MCF 10A (cell line): ENCODE measurements around the gene CELF5. TPM values are rescaled to one million over a fixed set of nuclear protein-coding genes. Genes with fewer than 3 reads are reported as not detected.

Source experiments
- BruUV-seq: library from RNA; stranded (reverse); fragments of 400-500 nt; replicated peaks from 2 replicates; lab custom pipeline; 2021; lab: Mats Ljungman, UMichigan
- CTCF ChIA-PET: fragments of 300-600 bp; sonication (Branson Sonifier 250); formaldehyde crosslinking; extraction: SDS; loops from one replicate; lab custom pipeline; 2021; ENCODE audit warnings: antibody characterized with exemption, inconsistent platforms; lab: Yijun Ruan, JAX
- POLR2A ChIA-PET: fragments of 300-600, 350-650 bp; sonication (Branson Sonifier 250); formaldehyde crosslinking; extraction: SDS; loops from one replicate; lab custom pipeline; 2020; ENCODE audit warnings: antibody characterized with exemption, inconsistent platforms; lab: Yijun Ruan, JAX
- DNase-seq: peaks from one replicate; pipeline ENCODE4 v3.0.0-alpha.2; 2018; ENCODE audit not compliant: unreplicated experiment
- H3K27ac Mint-ChIP-seq: one replicate; pipeline ENCODE4 v1.8.0; 2022; ENCODE audit warnings: mild to moderate bottlenecking, low read depth, mixed read lengths; ENCODE audit not compliant: unreplicated experiment
- H3K27me3 Mint-ChIP-seq: one replicate; pipeline ENCODE4 v1.8.0; 2022; ENCODE audit warnings: mixed read lengths; ENCODE audit not compliant: insufficient read depth, unreplicated experiment
- H3K36me3 Mint-ChIP-seq: one replicate; pipeline ENCODE4 v1.8.0; 2022; ENCODE audit warnings: mild to moderate bottlenecking, moderate library complexity, mixed read lengths; ENCODE audit not compliant: insufficient read depth, unreplicated experiment
- H3K4me1 Mint-ChIP-seq: one replicate; pipeline ENCODE4 v1.8.0; 2022; ENCODE audit warnings: mixed read lengths; ENCODE audit not compliant: insufficient read depth, unreplicated experiment
- H3K4me3 Mint-ChIP-seq: one replicate; pipeline ENCODE4 v1.8.0; 2022; ENCODE audit warnings: mild to moderate bottlenecking, moderate library complexity, mixed read lengths; ENCODE audit not compliant: unreplicated experiment
- H3K9me3 Mint-ChIP-seq: one replicate; pipeline ENCODE4 v1.8.0; 2022; ENCODE audit warnings: mixed read lengths; ENCODE audit not compliant: unreplicated experiment
- CTCF ChIP-seq: fragments of 200-600 bp; IDR thresholded peaks from one replicate; pipeline ENCODE4 v1.8.0; 2022; ENCODE audit warnings: antibody characterized with exemption, mild to moderate bottlenecking; ENCODE audit not compliant: unreplicated experiment
- intact Hi-C: fragments of 100-400 bp; cut with micrococcal nuclease; formaldehyde crosslinking; loops from 2 replicates; pipeline ENCODE4 v1.14.1; 2022
- total RNA-seq: library from RNA; stranded (reverse); gene quantifications from 2 replicates; pipeline ENCODE4 v1.2.3, GENCODE V29; 2022

CELF5 gene
- total RNA-seq, 1 experiment from 2014 or later: 0.30 TPM

- no peak overlapping the region for H3K4me3 Mint-ChIP-seq
- H3K9me3 Mint-ChIP-seq: no peaks in the 10 kb centered on the region
- intact Hi-C loops: no loop called here
- no peak overlapping the region for H3K27ac Mint-ChIP-seq
- H3K27me3 Mint-ChIP-seq: peaks cover 51% of the 10 kb centered on the region
- H3K4me1 Mint-ChIP-seq: peaks cover 5% of the 10 kb centered on the region
- ChIA-PET CTCF (interaction anchor here (0.7 kb wide), 1 partner anchor 10 kb away, joined by 3 read pairs; no protein-coding TSS in a partner anchor), POLR2A (interaction anchor here (0.5 kb wide), 1 partner anchor 922 kb away, joined by 5 read pairs; no protein-coding TSS in a partner anchor)
- BruUV-seq: no TSS peak
- no peaks in the 10 kb centered on the region for H3K36me3 Mint-ChIP-seq
- TF ChIP-seq CTCF: no peak
- DNase-seq: no peak
Observed at GRCh38 chr19:3313199-3313575, 88.7 kb downstream of the CELF5 start.

- POLR2A ChIA-PET: interaction anchor here (0.7 kb wide), 1 partner anchor 234 kb away, joined by 3 read pairs; no protein-coding TSS in a partner anchor
Observed at GRCh38 chr19:3314962-3315675, 90.7 kb downstream of the CELF5 start.

GRCh38 chr19:3315676-3315973, 91.2 kb downstream of the CELF5 start:
- H3K4me1 Mint-ChIP-seq: peaks cover 5% of the 10 kb centered on the region
- H3K27me3 Mint-ChIP-seq: peaks cover 45% of the 10 kb centered on the region
- no peaks in the 10 kb centered on the region for H3K9me3 Mint-ChIP-seq
- intact Hi-C loops: no loop called here
- no peak for TF ChIP-seq CTCF
- POLR2A ChIA-PET: no interaction called here
- BruUV-seq: no TSS peak
- no peak overlapping the region for H3K27ac Mint-ChIP-seq
- CTCF ChIA-PET: interaction anchor here (1.0 kb wide), 1 partner anchor 157 kb away, joined by 3 read pairs; no protein-coding TSS in a partner anchor
- no peak overlapping the region for H3K4me3 Mint-ChIP-seq
- DNase-seq: no peak
- H3K36me3 Mint-ChIP-seq: no peaks in the 10 kb centered on the region

More at GRCh38 chr19:3314962-3315675, 90.7 kb downstream of the CELF5 start:
- Mint-ChIP-seq H3K27me3 (peaks cover 47% of the 10 kb centered on the region), H3K4me1 (peaks cover 5% of the 10 kb centered on the region), H3K27ac (no peak overlapping the region), H3K9me3 (no peaks in the 10 kb centered on the region), H3K4me3 (no peak overlapping the region), H3K36me3 (no peaks in the 10 kb centered on the region)
- no peak for TF ChIP-seq CTCF
- intact Hi-C loops: no loop called here
- no peak for DNase-seq
- CTCF ChIA-PET: interaction anchor here (0.6 to 1.0 kb wide), 2 partner anchors 158 to 259 kb away, joined by 3 read pairs; no protein-coding TSS in a partner anchor
- BruUV-seq: no TSS peak

GRCh38 chr19:3316132-3316648, 91.7 kb downstream of the CELF5 start:
- H3K4me1 Mint-ChIP-seq: peaks cover 5% of the 10 kb centered on the region
- peaks cover 45% of the 10 kb centered on the region for H3K27me3 Mint-ChIP-seq
- H3K36me3 Mint-ChIP-seq: no peaks in the 10 kb centered on the region
- no peak for DNase-seq
- no peak for TF ChIP-seq CTCF
- intact Hi-C loops: no loop called here
- ChIA-PET POLR2A (interaction anchor here (0.9 kb wide), 1 partner anchor 13 kb away, joined by 3 read pairs; no protein-coding TSS in a partner anchor), CTCF (interaction anchor here (0.7 to 1.7 kb wide), 3 partner anchors 11 to 156 kb away, joined by 3 to 9 read pairs (median 3); no protein-coding TSS in a partner anchor)
- no peak overlapping the region for H3K27ac Mint-ChIP-seq
- no peak overlapping the region for H3K4me3 Mint-ChIP-seq
- H3K9me3 Mint-ChIP-seq: no peaks in the 10 kb centered on the region
- no TSS peak for BruUV-seq
